ENCODE data around the gene IL22RA1. TPM values are rescaled to one million over a fixed set of nuclear protein-coding genes. Genes with fewer than 3 reads are reported as not detected.

The IL22RA1 gene
- total RNA-seq, 1 donor from 2014 or later = 10.7 TPM

- no peak for ATAC-seq
These were observed 67.9 kb downstream of the IL22RA1 start for GRCh38 chr1:24074817-24075589.

- ATAC-seq = no peak
These were observed 68.7 kb downstream of the IL22RA1 start for GRCh38 chr1:24074196-24074595.

GRCh38 chr1:24071941-24072340, 71.0 kb downstream of the IL22RA1 start:
- peak; percentile 5 for ATAC-seq

GRCh38 chr1:24070821-24071393, 72.0 kb downstream of the IL22RA1 start:
- peak; percentile 87 for ATAC-seq

- ATAC-seq = no peak
These were observed 73.1 kb downstream of the IL22RA1 start for GRCh38 chr1:24069817-24070216.

Other genes with a start within 250 kb of the IL22RA1 start
- gene CNR2, start 229.8 kb downstream of the IL22RA1 start, total RNA-seq = 0.12 TPM
- 47.8 TPM for gene PNRC2, start 183.3 kb downstream of the IL22RA1 start, total RNA-seq
- 48.5 TPM for gene SRSF10, start 162.8 kb downstream of the IL22RA1 start, total RNA-seq
- 0.88 TPM for gene MYOM3, start 31.0 kb downstream of the IL22RA1 start, total RNA-seq
- 4.0 TPM for gene IFNLR1, start 44.1 kb upstream of the IL22RA1 start, total RNA-seq
- 177 TPM for gene GRHL3, start 176.2 kb upstream of the IL22RA1 start, total RNA-seq

Measured in esophagus mucosa (tissue), 1 donor.